Measurements from ENCODE around the gene RNF220. TPM values are rescaled to one million over a fixed set of nuclear protein-coding genes. Genes with fewer than 3 reads are reported as not detected.
"Not testable (repeated sequence)": the region's sequence is repeated elsewhere in the genome, so short reads cannot be mapped to it uniquely, and the experiment has no call there.

Gene RNF220
- total RNA-seq, 6 experiments from 2014 or later, result 42.1 to 54.7 (median 51.9) TPM

- Mint-ChIP-seq H3K4me1 (ENCODE audit: low read depth) (no peaks in the 10 kb centered on the region), H3K9me3 (no peaks in the 10 kb centered on the region), H3K27ac (no peak overlapping the region), H3K27me3 (ENCODE audit: insufficient read depth) (peaks cover 2% of the 10 kb centered on the region), H3K36me3 (ENCODE audit: low read depth) (no peaks in the 10 kb centered on the region), H3K4me3 (no peak overlapping the region)
- no peak for TF ChIP-seq CTCF (IDR thresholded peaks at IDR 0.05)
- no peak for DNase-seq
Measured at GRCh38 chr1:44662683-44663030, 257.6 kb downstream of the RNF220 start.

- Mint-ChIP-seq H3K9me3 (no peaks in the 10 kb centered on the region), H3K27ac (no peak overlapping the region), H3K4me3 (no peak overlapping the region), H3K27me3 (ENCODE audit: insufficient read depth) (peaks cover 2% of the 10 kb centered on the region), H3K36me3 (ENCODE audit: low read depth) (no peaks in the 10 kb centered on the region), H3K4me1 (ENCODE audit: low read depth) (no peaks in the 10 kb centered on the region)
- no peak for TF ChIP-seq CTCF (IDR thresholded peaks at IDR 0.05)
- no peak for DNase-seq
Measured at GRCh38 chr1:44663417-44663816, 258.4 kb downstream of the RNF220 start.

GRCh38 chr1:44664730-44665370 lies 259.8 kb downstream of the RNF220 start:
- H3K27me3 Mint-ChIP-seq (ENCODE audit: insufficient read depth), result peaks cover 2% of the 10 kb centered on the region
- no peaks in the 10 kb centered on the region for H3K4me1 Mint-ChIP-seq (ENCODE audit: low read depth)
- H3K27ac Mint-ChIP-seq, result no peak overlapping the region
- H3K36me3 Mint-ChIP-seq (ENCODE audit: low read depth), result no peaks in the 10 kb centered on the region
- H3K4me3 Mint-ChIP-seq, result no peak overlapping the region
- no peak for TF ChIP-seq CTCF (IDR thresholded peaks at IDR 0.05)
- DNase-seq, result no peak
- no peaks in the 10 kb centered on the region for H3K9me3 Mint-ChIP-seq

GRCh38 chr1:44666719-44667118 lies 261.7 kb downstream of the RNF220 start:
- not testable (repeated sequence) for H3K9me3 Mint-ChIP-seq; H3K27me3 Mint-ChIP-seq (ENCODE audit: insufficient read depth); H3K4me1 Mint-ChIP-seq (ENCODE audit: low read depth); DNase-seq; H3K4me3 Mint-ChIP-seq; H3K36me3 Mint-ChIP-seq (ENCODE audit: low read depth); H3K27ac Mint-ChIP-seq

GRCh38 chr1:44670751-44671640 lies 265.9 kb downstream of the RNF220 start:
- H3K9me3 Mint-ChIP-seq, result no peaks in the 10 kb centered on the region
- H3K4me1 Mint-ChIP-seq (ENCODE audit: low read depth), result peaks cover 31% of the 10 kb centered on the region
- H3K27ac Mint-ChIP-seq, result no peak overlapping the region
- no peak overlapping the region for H3K4me3 Mint-ChIP-seq
- H3K36me3 Mint-ChIP-seq (ENCODE audit: low read depth), result no peaks in the 10 kb centered on the region
- no peak for DNase-seq
- no peak for TF ChIP-seq CTCF (IDR thresholded peaks at IDR 0.05)
- H3K27me3 Mint-ChIP-seq (ENCODE audit: insufficient read depth), result peaks cover 2% of the 10 kb centered on the region; the same call in 1 of the 2 replicates
